Myocyte (in vitro differentiated cells): Measurements from ENCODE around the gene ONECUT2. TPM values are rescaled to one million over a fixed set of nuclear protein-coding genes. Genes with fewer than 3 reads are reported as not detected.
"Not testable (repeated sequence)": the region's sequence is repeated elsewhere in the genome, so short reads cannot be mapped to it uniquely, and the experiment has no call there.

Experiments used
- DNase-seq: peaks from one replicate; pipeline ENCODE4 v3.0.0-alpha.2; 2012; ENCODE audit warnings: low read depth
- polyA plus RNA-seq: library from polyadenylated mRNA; unstranded; fragments of >200 nt; gene quantifications from one replicate; pipeline ENCODE4 v1.2.1, GENCODE V29; 2012; ENCODE audit warnings: missing spikeins
- total RNA-seq: library from RNA; depleted of rRNA; stranded (reverse); fragments of >200 nt; gene quantifications from 2 replicates; pipeline ENCODE4 v1.2.3, GENCODE V29; 2014

Gene ONECUT2
- total RNA-seq: 0.05 TPM in 1 of 2 replicates, not detected in the other
- under 0.01 TPM for polyA plus RNA-seq

- DNase-seq: peak; percentile 62
These were observed at the start of gene ONECUT2 for GRCh38 chr18:57434536-57435494. ONECUT2 (plus strand) TSS chr18:57435374; CDS start chr18:57435717, 343 bp downstream.

- DNase-seq: no peak
These were observed 45.9 kb upstream of the ONECUT2 start for GRCh38 chr18:57389271-57389670.

GRCh38 chr18:57390044-57390443 lies 45.1 kb upstream of the ONECUT2 start:
- no peak for DNase-seq

DNA sequence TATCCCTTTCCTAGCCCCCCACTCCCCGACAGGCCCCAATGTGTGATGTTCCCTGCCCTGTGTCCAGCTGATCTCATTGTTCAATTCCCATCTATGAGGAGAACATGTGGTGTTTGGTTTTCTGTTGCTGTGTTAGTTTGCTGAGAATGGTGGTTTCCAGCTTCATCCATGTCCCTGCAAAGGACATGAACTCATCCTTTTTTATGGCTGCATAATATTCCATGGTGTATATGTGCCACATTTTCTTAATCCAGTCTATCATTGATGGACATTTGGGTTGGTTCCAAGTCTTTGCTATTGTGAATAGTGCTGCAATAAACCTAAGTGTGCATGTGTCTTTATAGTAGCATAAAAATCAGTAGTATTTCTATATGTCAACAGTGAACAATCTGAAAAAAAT lies 40.4 kb upstream of the ONECUT2 start:
- DNase-seq: not testable (repeated sequence)

DNA sequence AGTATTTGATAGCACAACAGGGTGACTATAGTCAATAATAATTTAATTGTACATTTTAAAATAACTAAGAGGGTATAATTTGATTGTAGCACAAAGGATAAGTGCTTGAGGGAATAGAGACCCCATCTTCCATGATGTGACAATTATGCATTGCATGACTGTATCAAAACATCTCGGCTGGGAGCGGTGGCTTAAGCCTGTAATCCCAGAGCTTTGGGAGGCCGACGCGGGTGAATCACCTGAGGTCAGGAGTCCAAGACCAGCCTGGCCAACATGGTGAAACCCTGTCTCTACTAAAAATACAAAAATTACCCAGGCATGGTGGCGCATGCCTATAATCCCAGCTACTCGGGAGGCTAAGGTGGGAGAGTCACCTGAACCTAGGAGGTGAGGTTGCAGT lies 38.3 kb upstream of the ONECUT2 start:
- not testable (repeated sequence) for DNase-seq

- DNase-seq: peak; percentile 2
These were observed 37.6 kb upstream of the ONECUT2 start for GRCh38 chr18:57397440-57398132.

GRCh38 chr18:57404345-57404744 lies 30.8 kb upstream of the ONECUT2 start:
- no peak for DNase-seq

DNA sequence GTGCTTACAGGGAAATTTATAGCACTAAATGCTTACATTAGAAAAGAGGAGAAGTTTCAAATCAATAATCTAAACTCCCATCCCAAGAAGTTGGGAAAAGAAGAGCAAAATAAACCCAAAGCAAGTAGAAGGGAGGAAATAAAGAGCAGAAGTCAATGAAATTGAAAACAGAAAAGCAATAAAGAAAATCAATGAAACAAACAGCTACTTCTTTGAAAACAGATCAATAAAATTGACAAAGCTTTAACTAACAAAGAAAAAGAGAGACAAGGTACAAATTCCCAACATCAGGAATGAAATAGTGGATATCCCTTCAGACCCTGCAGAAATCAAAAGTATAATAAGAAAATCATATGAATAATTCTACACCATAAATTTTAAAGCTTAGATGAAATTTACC lies 25.5 kb upstream of the ONECUT2 start:
- no peak for DNase-seq

DNA sequence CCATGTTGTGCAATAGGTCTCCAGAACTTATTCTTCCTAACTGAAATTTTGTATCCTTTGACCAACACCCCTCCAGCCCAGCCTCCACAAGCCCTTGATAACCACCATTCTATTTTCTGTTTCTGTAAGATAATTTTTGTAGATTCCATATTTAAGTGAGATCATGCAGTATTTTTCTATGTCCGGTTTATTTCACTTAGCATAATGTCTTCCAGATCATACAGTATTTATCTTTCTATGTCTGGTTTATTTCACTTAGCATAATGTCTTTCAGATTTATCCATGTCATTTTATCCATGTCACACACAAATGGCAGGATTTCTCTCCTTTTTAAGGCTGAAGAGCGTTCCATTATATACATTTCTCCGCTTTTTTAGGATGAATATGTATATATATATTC lies 24.4 kb upstream of the ONECUT2 start:
- no peak for DNase-seq

GRCh38 chr18:57416542-57416941 lies 18.6 kb upstream of the ONECUT2 start:
- no peak for DNase-seq

DNA sequence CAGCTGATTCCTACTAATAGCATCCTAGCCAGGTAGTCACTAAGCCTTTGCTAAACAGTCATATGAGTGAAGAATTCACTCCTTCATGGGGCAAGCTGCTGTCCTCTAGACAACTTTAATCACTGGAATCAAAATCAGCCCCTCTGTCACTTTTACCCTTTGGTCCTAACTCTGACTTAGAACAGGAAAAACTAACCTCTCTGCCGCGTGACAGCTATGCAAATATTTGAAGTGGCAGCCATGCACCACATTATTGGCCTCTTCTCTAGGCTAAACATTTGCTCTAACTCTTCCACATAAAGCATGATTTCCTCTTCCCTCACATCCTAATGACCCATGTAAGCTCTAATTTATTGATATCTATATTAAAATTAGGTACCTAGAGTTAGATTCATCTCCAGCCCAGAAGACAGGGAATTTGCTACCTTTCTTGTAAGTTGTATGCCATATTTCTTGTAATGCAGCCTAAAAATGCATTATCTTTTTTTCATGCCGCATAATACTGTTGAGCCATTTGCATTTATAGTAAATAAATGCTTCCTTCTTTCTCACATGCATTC lies 12.8 kb upstream of the ONECUT2 start:
- no peak for DNase-seq

DNA sequence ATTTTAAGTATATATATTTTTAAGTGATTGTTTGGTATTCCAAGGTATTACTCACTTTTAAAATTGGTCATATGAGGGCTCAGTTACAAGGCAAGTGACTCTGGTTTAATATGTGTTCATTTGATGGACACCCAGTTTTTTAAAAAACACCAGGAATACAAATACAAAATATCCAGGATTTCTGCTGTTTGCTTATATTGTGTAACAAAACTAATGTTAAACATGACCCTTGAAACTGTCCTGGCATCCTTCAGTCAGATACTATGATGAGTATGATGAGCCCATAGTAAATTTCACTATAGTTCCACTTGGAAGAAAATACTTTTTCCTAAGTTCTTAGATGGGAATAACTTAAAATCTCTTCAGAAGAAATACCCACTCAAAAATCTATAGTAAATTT lies 11.4 kb upstream of the ONECUT2 start:
- no peak for DNase-seq

GRCh38 chr18:57425096-57425495 lies 10.1 kb upstream of the ONECUT2 start:
- no peak for DNase-seq

- DNase-seq: no peak
These were observed 9.0 kb upstream of the ONECUT2 start for GRCh38 chr18:57426187-57426586.

GRCh38 chr18:57427429-57428201 lies 7.6 kb upstream of the ONECUT2 start:
- no peak for DNase-seq

- DNase-seq: no peak
These were observed 6.7 kb upstream of the ONECUT2 start for GRCh38 chr18:57428221-57429150.

DNA sequence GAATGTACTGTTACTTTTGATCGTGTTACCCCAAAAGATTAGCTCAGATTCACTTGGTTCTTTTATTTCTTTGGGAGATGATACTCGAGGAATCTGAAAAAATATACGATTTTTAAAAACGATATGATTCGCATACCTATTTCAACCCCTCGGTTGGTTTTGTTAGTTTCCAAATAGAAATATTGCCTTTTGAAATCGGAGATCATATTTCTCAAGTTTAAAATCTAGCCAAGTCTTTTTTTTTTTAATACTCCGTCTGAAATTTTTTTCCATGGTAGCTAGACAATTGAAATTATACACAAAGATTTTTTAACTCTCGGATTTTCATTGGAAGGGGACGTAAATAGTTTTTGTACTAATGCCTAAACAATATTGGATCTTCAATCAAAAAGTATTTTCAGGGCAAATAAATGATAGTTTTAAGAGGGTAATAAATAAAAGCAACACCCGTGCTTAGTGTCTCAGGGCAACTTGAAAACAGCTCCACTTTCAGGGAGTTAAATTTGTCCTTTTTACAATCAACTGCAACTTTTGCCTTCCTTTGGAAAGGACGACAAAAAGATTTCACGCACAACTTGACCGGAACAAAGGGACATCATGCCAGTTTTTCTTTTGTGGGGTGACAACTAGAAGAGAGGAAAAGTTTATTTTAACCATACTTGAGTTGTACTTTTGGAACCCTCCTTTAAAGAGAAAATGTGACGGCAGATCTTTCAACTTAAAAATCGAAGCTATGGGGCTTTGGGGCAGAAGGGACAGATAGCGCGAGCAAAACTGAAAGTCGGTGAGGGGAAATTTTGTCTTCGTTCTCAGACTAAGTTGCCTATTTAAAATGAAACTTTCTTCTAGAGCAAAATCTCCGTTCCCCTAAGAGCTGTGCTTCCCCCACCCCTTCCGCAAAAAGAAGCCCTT lies 5.8 kb upstream of the ONECUT2 start:
- DNase-seq: no peak

- DNase-seq: no peak
These were observed 4.8 kb upstream of the ONECUT2 start for GRCh38 chr18:57430079-57431001.
